PFSK-1 (cell line): ENCODE measurements around the gene GAL3ST2.

Experiments used
- FOXP2 ChIP-seq: optimal IDR thresholded peaks from 2 replicates; pipeline ENCODE3; 2011; ENCODE audit warnings: borderline replicate concordance, control low read depth, inconsistent platforms; ENCODE audit not compliant: insufficient read depth; ENCODE audit errors: extremely low read length, extremely low read depth
- POLR2AphosphoS5 ChIP-seq: IDR thresholded peaks from 2 replicates; pipeline ENCODE4 v1.6.1; 2012; ENCODE audit warnings: low read depth, mild to moderate bottlenecking, control low read depth, low read length, moderate library complexity
- REST ChIP-seq, 2 experiments: IDR thresholded peaks; 2 replicates each; pipeline versions ENCODE4 v1.6.1 to v1.8.0; 2011 to 2012; ENCODE audit warnings: low read depth in 2 of 2, low read length in 2 of 2, control low read depth in 1 of 2, inconsistent platforms in 1 of 2, mild to moderate bottlenecking in 1 of 2, moderate library complexity in 1 of 2; ENCODE audit not compliant: insufficient read depth in 1 of 2
- SIN3A ChIP-seq: IDR thresholded peaks from 2 replicates; pipeline ENCODE4 v1.6.1; 2012; ENCODE audit warnings: mild to moderate bottlenecking, low read length, moderate library complexity, borderline replicate concordance; ENCODE audit not compliant: insufficient read depth
- TAF1 ChIP-seq: IDR thresholded peaks from 2 replicates; pipeline ENCODE4 v1.6.1; 2012; ENCODE audit warnings: low read length, control low read depth, borderline replicate concordance; ENCODE audit not compliant: insufficient read depth

GAL3ST2 gene

DNA sequence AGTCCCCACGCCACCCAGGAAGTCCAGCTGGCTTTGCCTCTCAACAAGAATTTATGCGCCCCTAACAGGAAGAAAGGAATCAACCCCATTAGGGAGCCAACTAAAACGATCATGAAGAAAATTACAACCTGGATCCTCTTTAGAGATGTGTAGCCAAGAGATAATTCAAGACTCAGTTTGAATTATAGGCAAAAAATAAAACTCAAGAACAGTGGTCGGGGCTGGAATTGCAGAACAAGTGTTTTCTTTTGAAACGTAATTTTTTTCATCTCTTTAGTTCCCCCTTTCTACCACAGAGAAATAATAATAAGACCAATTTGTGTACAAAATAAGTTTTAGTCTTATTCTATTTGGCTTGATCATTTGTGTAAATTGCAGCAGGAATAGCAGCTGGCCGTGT is 59.7 kb downstream of the GAL3ST2 start:
- TF ChIP-seq REST (IDR thresholded peaks at IDR 0.05; ENCODE audit: insufficient read depth in 1 of 2, low read depth in 2 of 2, low read length in 2 of 2) (no peak), SIN3A (no peak), POLR2AphosphoS5 (no peak), TAF1 (no peak), FOXP2 (no peak)

DNA sequence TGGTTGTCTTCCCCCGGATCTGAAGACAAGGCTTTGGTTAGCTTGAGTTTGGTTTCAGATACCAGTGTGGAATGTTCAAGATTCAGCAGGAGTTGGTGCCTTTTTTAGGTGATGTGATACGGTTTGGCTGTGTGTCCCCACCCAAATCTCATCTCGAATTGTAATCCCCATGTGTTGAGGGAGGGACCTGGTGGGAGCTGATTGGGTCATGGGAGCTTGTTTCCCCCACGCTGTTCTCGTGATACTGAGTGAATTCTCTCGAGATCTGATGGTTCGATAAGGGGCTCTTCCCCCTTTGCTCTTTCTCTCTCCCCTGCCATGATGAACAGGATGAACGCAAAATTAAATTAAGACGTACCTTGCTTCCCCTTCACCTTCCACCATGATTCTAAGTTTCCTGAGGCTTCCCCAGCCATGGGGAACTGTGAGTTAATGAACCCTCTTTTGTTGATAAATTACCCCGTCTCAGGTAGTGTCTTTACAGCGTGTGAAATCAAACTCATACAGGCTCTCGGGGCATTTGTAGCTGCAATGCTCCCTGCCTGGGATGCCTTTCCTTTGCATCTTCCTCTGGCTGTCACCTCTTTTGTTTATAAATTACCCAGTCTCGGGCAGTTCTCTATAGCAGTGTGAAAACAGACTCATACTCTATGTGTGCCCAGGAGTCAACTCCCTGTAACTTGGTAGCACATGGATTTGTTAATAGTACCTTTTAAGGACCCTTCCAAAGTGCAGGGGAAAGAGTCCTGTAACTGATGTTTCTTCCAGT is 60.8 kb downstream of the GAL3ST2 start:
- no peak for TF ChIP-seq REST (IDR thresholded peaks at IDR 0.05; ENCODE audit: insufficient read depth in 1 of 2, low read depth in 2 of 2, low read length in 2 of 2)
- TF ChIP-seq FOXP2 = no peak
- no peak for TF ChIP-seq SIN3A
- TF ChIP-seq TAF1 = no peak
- TF ChIP-seq POLR2AphosphoS5 = no peak

DNA sequence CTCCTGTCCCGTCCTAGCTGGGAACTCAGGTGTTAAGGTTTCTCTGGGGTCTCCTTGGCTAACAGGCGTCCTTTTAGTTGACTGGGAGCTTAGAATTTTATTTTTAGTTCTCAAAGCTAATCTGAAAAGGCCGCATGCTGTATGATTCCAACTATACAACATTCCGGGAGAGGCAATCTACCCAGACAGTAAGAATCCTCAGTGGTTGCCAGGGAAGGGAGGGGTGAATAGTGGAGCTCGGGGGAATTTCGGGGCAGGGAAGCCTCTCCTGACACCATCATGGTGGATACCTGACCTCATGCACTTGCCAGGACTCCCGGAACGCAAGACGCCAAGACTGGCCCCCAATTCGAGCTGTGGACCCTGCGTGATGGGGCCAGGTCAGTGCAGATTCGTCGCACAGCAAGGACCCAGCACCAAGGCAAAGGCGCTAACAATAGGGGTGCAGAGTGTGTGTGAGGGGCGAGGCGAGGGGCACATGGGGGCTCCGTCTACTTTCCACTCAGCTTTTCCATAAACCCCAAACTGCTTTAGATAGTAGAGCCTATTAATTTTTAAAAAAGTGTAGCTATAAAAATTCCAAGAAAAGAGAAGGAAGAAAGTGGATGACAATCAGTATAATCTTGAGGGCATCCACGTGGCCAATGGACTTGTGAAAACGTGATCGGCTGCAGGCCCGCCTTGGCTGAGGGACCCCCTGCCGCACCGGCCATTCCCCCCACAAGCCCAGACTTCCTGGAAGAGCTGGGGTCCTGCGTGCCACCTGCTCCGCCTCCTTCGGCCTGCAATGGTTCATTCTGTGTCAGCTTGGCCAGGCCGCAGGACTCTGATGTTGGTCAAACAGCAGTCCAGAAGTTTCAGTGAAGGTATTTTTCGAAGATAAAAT is 64.8 kb downstream of the GAL3ST2 start:
- TF ChIP-seq SIN3A (no peak), REST (IDR thresholded peaks at IDR 0.05; ENCODE audit: insufficient read depth in 1 of 2, low read depth in 2 of 2, low read length in 2 of 2) (no peak), TAF1 (no peak), POLR2AphosphoS5 (no peak), FOXP2 (no peak)

GRCh38 chr2:241842067-241842415 is 65.4 kb downstream of the GAL3ST2 start:
- TF ChIP-seq SIN3A (no peak), TAF1 (no peak), REST (IDR thresholded peaks at IDR 0.05; ENCODE audit: insufficient read depth in 1 of 2, low read depth in 2 of 2, low read length in 2 of 2) (no peak), FOXP2 (no peak), POLR2AphosphoS5 (no peak)
